GM18498 (cell line): ENCODE data around the gene IAH1.
A peak's percentile ranks its signal among the peaks of the same experiment; 100 is the strongest.

Experiments
- ATAC-seq: cut with Tn5 transposase; IDR thresholded peaks from one replicate; pipeline ENCODE4 v1.9.1; 2021; ENCODE audit warnings: mild to moderate bottlenecking, moderate library complexity; ENCODE audit not compliant: unreplicated experiment

IAH1 gene, protein sequence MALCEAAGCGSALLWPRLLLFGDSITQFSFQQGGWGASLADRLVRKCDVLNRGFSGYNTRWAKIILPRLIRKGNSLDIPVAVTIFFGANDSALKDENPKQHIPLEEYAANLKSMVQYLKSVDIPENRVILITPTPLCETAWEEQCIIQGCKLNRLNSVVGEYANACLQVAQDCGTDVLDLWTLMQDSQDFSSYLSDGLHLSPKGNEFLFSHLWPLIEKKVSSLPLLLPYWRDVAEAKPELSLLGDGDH

DNA sequence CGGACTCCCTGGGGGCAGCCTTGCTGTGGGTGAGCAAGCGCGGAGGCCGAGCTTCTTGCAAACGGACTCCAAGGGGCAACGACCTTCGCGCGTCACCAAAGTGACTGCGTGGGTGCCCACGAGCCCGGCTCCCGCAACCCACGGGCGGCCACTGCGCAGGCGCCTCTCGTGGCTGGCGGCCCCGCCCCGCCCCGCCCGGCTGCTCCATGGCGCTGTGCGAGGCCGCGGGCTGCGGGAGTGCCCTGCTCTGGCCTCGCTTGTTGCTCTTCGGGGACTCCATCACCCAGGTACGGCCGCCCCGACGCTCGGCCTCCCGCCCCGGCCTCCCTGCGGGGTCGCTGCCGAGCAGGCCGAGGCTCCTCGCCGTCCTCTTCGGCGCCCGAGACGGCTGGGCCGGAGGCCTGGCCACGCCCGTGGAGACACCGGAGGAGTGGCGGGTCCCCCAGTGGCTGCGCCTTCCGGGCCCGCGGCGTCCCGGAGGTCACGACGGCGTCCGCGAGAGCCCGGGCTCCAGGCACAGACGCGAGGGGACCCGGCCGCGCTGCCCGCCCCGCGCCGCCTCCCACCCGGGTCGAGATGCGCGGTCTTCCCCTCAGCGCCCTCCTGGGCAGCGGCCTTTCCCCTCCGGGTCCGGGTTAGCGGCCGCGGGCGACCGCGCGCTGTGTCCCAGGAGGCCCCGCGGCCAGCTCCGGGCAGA lies at the start of gene IAH1:
TSS of gene IAH1 (plus strand) at position 191 of the 697 bp plus-strand sequence. CDS start at position 207, 16 bp downstream.
- ATAC-seq = peak; percentile 83

DNA sequence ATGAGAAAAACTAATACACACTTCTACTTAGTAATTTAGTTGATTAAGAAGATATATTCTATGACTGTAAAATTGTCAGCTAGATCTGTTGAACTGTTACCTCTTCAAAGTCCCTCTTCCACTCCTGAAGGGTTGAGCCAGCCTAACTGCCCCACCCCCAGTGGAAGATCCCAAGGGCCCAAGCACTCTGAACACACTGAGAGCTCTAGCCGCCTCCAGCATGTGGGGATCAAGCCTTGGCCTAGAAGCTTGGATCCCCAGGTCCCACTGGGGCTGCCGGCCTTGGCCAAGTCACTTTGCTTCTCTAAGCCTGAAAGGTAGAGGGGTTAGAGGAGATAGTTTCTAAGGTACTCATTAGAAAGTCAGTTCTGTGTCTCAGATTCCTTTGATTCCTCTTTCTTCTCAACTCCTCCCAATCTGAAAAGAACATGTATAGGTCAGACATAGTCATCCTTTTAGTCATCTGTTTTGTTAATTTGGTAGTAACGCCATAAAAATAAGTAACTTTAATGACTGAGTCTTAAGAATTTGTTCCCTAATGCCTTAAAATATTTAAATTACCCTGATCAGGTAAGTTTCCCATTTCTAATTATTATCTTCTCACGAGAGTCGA lies 45.3 kb upstream of the IAH1 start:
- ATAC-seq = no peak

DNA sequence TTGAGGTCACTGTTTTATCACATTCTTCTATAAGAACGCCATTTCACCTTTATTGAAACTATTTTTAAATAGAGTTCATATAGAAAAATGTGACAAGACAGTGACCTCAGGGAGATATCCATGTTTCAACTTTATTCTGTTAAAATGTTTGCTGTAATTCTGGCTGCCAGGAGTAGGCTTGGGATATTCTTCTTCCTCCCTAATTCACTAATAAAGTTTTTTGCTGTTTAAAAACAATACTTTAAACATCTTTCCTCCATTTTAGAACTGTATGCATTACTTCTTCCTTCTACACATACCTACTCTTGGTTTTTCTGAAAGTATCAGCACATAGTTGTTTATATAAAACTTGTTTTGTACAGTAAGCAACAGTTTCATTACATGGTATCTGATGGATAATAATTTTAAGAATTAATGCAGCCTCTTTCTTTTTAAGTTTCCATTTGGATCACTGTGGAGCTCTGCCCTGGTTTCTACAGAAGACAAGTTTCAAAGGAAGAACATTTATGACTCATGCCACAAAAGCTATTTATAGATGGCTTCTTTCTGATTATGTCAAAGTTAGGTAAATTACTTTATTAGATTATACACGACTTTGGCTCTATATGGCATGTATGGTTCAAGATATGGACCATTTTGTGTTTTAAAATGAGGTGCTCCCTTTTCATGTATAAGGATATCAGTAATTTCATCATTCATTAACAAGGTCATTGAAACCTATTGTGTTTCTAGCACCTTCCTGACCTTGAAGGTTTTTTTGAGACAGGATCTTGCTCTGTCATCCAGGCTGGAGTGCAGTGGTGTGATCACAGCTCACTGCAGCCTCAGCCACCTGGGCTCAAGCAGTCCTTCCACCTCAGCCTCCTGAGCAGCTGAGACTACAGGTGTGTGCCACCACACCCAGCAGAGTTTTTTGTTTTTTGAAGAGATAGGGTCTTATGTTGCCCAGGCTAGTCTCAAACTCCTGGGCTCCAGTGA lies 43.7 kb upstream of the IAH1 start:
- ATAC-seq = no peak

DNA sequence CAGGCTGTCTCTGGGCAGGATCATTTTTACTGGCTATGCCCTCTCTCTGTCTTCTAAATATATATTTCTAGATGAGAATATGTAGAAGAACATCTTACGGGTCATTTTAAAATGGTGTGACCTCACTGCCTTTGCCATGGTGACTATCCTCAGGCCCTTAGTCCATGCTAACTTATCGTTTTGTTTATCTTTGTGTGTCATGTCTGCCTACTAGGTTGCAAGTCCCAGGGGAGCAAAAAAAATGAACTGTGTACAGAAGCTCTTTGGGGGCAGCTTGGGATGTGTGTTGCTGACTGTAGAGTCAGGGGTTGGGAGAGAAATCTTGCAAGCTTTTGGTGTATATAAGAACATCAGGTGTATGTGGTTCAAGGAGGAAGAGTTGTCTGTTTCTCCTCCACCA lies 39.9 kb upstream of the IAH1 start:
- ATAC-seq = no peak

DNA sequence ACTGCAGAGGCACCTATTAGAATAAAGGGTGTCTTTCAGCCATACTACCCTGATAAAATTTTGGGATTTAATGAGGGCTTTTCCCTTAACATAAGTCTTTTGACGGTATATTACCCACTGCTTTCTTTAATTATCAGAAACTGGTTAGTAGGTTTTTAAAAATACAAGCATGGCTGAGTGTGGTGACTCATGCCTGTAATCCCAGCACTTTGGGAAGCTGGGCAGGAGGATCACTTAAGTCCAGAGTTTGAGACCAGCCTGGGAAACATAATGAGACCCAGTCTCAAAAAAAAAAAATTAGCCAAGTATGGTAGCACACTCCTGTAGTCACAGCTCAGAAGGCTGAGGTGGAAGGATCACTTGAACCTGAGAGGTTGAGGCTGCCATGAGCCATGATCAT lies 34.8 kb upstream of the IAH1 start:
- ATAC-seq = no peak

DNA sequence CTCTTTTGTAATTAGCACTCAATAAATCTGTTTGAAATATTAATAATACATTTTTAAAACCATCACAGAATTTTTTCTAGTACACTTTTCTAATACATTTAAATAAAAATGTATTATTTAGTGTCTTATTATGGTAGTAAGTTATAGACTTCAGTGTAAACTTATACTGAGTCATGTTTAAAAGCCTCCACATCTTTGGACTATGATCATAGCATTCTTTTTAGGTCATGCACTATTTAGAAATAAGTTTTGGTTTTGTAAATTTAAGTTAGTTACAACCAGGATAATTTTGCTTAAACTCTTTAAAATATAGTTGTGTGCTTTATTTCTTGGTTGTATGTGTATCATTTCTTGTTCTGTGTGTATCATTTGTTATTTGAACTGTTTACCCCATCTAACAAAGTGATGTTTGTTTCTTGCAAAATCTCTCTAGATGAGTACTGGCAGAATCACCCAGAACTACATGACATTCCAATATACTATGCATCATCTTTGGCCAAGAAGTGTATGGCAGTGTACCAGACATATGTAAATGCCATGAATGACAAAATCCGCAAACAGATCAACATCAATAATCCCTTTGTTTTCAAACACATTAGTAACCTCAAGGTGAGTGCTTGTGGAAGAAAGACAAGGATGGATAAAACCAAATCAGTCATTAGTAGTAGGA lies 34.2 kb upstream of the IAH1 start:
- no peak for ATAC-seq

DNA sequence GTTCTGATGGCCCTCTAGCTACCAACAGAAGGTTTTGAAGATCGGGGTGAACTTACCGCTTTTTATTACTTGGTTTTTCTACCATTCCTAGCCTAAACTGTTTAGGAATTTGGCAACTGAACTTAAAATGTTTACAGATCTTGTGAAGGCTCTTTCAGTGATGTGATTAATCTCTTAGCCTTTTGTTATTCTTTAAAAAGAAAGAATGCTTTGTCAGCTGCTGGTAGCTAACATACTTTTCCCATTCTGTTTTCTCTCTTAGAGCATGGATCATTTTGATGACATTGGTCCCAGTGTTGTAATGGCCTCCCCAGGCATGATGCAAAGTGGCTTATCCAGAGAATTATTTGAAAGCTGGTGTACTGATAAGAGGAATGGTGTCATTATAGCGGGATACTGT lies 32.8 kb upstream of the IAH1 start:
- no peak for ATAC-seq

DNA sequence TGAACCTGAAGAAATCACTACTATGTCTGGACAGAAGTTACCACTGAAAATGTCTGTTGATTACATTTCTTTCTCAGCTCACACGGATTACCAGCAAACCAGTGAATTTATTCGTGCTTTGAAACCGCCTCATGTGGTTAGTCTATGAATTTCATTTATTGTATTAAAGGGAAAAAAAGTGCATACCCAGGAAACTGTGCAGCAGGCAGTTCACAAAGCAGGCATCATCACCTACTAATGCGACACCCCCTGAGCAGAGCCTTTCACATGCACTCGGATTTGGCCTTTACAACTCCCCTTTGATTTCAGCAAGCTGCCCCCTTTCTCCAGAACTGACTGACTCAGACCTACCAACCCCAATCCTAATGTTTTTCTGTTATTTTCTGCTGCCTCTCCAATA lies 30.8 kb upstream of the IAH1 start:
- ATAC-seq = no peak

DNA sequence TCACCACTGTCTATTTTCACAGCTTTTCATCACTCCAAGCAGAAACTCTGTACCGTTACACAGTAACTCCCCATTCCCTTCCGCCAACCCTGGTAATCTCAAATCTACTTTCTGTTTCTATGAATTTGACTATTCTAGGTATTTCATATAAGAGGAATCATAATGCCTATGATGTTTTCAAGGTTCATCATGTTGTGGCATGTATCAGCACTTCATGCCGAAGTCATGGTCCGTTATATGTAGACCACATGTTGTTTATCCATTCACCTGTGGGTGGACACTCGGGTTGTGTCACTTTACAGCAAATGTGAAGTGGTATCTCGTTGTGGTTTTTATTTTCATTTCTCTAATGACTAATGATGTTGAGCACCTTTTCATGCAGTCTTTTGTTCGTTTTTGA lies 29.3 kb upstream of the IAH1 start:
- no peak for ATAC-seq

DNA sequence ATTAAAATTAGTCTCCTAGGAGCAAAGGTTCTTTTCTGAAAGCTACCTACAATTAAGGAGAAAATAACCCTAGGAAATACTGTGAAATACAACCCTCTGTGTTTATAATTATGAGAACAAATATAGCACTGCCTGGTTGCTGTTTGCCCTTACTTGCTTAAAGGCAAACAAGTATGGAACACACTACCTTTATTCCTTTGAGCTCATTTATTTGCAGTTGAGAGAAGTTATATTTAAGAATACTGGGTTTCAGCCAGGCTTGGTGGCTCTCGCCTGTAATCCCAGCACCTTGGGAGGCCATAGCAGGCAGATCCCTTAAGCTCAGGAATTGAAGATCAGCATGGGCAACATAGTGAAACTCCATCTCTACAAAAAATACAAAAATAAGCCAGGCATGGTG lies 23.1 kb upstream of the IAH1 start:
- no peak for ATAC-seq

DNA sequence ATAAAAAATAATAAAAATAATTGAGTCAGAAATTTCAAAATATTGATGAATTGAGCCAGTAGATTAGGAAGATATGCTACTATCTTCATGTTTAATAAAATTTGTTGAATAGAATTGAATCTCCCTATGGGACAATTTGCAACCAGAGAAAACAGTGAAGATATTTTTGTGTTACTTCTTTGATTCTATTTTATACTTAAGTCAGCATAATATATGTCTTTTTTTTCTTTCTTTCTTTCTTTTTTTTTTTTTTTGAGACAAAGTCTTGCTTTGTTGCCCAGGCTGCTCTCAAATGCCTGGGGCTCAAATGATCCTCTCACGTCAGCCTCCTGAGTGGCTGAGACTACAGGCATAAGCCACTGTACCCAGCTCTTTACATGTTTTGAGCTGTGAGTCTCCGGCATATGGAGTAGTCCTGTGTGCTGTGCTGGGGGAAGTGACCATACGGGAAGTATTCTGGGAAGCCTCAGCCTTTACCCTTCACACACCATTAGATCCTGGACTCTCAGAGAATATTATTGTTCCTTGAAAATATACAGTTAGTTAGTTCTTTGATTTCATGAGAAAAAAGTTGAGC lies 13.8 kb upstream of the IAH1 start:
- ATAC-seq = no peak

DNA sequence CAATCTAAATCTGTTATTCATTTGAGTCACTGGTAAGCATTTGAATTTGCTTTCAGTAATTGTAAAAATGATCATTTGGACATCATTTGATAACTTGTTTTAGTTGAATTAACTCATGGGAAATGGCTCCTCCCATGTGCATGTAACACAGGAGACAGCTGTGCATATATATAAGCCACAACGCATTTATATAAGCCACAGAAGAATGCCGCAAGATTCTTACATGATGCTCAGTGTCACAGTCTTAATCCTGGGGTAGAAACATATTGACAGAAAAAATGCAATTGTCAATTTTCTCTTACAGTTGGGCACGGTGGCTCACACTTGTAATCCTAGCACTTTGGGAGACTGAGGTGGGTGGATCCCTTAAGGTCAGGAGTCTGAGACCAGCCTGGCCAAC lies 13.3 kb upstream of the IAH1 start:
- ATAC-seq = no peak

DNA sequence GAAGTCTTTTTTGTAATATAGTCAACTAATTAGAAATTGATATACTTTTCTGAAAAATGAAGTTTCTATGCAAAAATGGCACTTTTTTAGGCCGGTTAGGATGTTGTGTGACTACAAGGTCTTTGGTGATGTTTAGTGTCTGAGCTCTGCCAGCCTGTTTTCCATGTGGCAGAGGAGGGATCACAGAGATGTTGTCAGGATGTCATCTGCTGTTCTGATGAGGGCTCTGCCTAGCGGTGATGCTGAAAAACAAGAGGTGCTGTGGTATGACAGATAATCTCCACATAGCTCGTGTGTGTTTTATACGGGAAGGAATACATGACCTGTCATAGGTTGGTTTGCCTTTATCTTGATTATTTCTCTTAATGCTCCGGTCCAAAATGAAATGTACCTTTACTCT lies 12.0 kb upstream of the IAH1 start:
- no peak for ATAC-seq

DNA sequence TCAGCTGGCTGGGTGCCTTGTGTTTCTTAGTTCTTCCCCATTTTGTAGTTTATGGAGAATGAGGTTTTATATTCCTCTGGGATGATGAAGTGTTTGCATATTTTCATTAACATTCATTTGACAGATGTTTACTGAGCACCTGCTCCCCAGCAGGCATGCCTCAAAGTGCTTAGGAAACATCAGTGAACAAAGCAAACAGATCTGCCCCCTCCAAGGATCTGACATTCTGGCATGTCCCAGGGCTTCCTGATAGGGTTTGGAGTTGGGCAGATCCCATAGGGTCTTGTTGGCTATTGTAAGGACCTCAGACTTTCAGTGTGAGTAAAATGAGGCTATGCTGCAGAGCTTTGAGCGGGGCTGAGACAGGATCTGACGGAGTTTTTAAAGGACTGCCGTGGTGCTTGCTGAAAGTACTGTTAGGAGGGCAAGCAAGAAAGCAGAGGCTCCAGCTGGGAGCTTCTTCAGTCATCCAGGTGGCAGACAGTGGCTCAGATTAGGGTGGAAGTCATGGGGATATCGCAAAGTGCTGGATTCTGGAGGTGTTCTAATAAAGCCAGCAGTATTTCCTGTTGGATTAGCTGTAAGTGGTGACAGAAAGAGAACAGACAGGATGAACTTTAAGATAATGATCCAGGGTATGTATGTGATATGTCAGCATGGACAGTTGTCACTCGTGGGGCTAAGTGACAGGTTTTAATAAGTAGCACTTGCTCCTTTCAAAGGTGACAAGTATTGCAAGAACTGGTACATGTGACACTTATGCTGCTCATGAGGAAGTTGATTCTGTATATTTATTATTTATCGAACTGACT lies 11.3 kb upstream of the IAH1 start:
- no peak for ATAC-seq

DNA sequence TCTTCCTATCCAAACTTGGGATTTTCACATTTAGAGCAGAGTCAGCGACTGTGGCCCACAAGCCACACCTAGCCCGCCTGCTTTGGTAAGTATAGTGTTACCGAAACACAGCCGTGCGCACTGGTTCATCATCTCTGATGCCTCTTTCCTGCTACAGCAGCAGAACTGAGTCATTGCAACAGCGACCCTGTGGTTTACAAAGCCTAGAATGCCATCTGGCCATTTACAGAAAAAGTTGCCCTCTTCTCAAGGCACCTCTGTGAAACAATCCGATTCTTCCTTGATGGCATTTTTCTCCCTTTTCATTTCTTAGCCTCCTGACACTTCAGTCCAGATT lies 10.7 kb upstream of the IAH1 start:
- ATAC-seq = no peak

DNA sequence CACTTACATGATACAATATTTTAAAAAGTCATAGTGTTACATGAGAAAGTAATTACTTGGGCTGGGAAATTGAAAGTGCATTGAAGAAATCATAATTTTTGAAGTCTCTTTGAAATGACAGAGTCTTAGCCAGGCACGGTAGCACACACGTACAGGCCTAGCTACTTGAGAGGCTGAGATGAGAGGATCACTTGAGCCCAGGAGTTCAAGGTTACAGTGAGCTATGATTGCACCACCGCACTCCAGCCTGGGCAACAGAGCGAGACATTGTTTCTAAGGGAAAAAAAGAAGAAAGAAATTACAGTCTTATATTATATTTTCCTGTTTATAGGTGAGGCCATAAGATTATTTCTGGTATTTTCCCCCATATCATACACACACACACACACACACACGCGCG lies 9.2 kb upstream of the IAH1 start:
- no peak for ATAC-seq

DNA sequence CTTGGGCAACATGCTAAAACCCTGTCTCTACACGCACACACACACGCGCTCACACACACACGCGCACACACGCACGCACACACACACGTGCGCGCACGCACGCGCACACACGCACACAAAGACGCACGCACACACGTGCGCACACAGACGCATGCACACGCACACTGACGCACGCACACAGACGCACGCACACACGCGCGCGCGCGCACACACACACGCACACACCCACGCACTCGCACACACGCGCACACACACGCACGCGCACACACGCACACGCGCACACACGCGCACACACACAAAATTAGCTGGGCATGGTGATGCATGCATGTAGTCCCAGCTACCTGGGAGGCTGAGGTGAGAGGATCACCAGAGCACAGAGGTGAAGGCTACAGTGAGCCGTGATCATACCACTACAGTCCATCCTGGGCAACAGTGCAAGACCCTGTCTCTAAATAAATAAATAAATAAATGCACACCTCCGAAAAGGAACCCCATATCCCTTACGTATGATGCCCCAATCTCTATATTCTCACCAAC lies 8.1 kb upstream of the IAH1 start:
- ATAC-seq = no peak

DNA sequence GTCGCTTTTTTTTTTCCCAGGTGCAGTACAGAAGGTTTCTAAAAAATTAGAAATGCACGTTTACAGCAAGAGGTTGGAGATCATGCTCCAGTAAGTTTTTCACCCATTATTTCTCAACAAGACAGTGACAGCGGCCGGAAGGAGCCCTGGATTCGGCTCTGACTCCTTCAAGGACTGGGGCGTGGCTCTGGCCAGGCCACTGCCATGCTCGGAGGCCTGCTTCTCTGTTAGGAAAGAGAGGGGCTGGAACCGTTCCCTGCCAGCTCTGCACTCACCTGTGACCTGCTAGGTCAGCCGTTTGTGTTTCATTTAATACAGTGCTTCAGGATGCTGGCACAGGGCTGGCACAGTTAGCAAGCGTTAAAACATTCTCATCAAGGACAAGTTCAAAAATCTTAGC lies 6.7 kb upstream of the IAH1 start:
- ATAC-seq = no peak

DNA sequence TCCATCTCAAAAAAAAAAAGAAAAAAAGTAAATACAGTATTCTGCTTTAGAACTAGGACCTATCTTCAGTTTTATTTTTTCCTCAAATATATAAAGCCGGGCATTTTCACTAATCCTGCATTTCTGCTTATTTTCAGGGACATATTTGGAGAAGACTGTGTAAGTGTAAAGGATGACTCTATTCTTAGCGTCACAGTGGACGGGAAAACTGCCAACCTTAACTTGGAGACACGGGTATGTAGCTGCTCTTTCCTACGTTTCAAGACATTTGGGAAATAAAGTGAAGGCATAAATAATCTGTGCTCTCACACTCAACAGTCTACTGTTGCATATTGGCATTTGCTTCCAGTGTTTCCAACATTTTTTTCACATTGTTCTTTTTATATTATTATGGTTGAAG lies 3.1 kb upstream of the IAH1 start:
- no peak for ATAC-seq
